Measurements from ENCODE around the gene ABHD17A.

- TF ChIP-seq CTCF (IDR thresholded peaks at IDR 0.05 in 8 of 11, conservative IDR thresholded peaks at IDR 0.05 in 3 of 11): no peak
- no peak for TF ChIP-seq POLR2AphosphoS5 (IDR thresholded peaks at IDR 0.05)
These were observed 48.7 kb downstream of the ABHD17A start for GRCh38 chr19:1836458-1837221.

All from spleen (tissue), 7 donors.